NCI-H1105 (cell line): ENCODE data around the gene METRNL.
A peak's percentile ranks its signal among the peaks of the same experiment; 100 is the strongest.
"Not testable (repeated sequence)": the region's sequence is repeated elsewhere in the genome, so short reads cannot be mapped to it uniquely, and the experiment has no call there.

Source experiments
- DNase-seq: peaks from one replicate; lab custom pipeline; 2025; lab: John Stamatoyannopoulos, UW

Gene METRNL

DNA sequence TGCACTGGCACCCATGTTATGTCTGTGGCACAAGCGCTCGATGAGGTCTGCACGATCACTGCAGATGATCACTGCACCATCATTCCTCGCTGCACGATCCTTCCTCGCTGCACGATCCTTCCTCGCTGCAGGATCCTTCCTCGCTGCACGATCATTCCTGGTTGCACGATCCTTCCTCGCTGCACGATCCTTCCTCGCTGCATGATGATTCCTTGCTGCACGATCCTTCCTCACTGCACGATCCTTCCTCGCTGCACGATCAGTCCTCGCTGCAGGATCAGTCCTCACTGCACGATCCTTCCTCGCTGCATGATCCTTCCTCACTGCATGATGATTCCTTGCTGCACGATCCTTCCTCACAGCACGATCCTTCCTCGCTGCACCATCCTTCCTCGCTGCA lies 29.3 kb downstream of the METRNL start:
- no peak for DNase-seq

DNA sequence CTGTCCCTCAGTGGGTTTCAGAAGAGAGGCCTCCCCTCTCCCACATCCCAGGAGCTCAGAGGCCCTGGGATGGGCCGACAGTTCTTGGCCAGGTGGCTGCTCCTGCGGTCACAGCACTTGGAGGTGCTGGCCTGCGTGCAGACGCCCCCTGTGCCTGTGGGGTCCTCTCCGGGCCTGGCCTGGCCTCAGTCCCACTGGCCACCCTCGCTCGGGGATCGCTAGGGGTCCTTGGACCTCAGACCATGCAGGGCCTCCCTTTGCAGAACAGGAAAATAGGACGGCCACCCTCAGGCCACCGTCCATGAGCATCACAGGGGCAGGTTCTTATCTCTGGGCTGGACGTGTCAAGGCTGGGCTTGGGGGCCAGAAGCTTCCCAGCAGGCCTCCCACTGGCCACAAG lies 30.0 kb downstream of the METRNL start:
- no peak for DNase-seq

DNA sequence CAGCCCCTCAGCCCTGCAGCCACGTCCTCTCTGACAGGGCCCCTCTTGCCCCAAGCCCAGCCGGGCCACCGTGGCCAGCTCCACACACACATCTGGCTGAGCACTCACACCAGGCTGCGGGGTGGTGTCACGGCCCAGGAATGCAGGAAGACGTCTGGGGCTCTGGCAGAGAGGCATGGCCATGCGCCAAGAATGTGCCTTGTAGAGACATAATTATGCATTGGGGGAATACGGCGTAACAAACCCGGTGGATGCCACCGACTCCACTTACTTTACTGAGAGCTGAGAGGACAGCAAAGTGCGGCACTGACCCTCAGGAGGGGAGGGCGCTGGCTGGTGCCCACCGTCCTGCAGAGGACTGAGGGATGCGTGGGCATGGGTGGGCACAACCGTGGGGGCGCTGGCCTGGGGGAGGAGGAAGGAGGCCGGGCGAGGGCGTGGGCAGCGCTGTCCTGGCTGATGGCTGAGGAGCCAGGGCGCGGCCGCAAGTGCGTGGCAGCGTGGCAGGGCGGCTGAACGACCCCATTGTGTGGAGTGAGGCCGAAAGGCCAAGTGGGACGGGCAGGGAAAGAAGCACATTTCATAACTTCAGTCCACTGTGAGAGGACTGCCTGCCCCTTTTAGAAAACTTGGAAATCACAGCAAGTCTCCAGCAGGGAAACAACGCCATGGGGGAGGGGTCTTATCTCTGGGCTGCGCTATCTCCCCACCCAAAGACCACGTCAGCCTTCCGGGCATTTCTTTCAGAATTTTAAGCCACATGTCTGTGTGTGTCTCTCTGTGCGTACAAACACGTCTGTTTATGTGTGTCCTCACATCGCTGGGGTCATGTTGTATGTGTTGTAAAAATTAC lies 30.6 kb downstream of the METRNL start:
- DNase-seq: peak; percentile 45

DNA sequence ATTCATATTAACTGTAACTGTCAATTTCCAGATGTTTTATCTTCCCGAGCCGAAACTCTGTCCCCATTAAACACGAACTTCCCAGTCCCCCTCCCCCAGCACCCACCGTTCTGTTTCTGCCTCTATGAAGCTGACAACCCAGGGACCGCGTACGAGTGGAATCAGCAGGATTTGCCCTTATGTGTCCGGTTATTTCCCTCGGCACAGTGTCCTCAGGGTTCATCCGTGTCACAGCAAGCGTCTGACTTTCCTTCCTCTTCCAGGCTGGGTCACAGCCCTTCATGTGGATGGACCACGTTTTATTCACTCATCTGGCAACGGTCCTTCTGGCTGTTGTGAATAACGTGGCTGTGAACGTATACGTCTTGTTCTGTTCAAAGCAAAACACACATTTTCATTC lies 31.3 kb downstream of the METRNL start:
- no peak for DNase-seq

DNA sequence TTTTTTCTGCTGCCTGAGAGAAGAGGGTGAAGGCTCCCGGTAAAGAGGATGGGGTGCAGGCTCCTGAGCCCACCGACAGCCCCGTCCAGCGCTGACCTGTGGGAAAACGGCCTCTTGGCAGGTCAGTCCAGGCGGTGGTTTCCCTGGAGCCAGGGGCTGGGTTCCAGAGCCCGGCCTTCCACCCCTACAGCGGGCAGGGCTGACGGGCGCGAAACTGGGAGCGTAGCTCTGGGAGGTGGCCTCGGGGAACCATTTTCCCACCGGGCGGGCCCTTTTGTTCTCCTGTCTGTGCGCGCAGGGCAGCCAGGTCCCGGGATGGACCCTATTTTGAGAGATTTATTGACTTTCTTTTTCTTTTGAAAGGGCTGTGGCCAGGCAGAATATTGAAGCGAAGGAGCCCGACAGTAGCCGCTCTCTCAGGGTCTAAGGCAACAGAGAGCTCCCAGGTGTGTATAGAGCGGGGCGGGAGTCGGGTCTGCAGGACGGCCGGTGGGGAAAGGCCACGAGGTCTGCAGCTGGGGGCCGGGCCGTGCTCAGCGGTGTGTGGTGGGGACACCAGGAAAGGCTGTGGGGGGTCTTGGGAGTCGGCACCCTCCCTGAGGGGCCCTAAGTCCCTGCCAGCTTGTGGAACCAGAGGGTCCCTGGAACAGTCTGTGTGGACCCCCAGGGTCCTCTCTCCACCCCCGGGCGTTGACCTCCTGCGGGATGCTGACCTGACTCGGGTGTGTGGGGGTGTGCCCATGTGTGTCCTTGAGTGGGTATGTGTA lies 32.3 kb downstream of the METRNL start:
- DNase-seq: no peak

DNA sequence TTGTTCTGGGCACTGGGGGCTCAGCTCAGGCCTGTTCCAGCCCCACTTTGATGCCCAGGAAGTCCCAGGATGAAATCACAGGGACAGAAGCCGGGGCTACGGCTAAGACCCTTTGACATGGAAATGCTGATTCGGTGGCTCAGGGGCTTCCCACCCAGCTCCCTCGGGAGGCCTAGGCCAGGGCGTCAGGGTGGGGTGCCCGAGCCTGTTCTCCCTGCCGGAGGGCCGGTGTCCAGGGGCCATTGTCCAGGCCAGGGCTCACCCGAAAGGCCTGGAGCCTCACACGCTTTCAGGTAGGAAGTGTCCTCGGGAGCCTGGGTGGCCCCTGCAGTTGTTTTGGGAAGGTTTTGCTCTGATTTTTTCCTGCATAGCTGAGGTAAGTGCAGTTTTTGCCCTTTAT lies 34.0 kb downstream of the METRNL start:
- no peak for DNase-seq

DNA sequence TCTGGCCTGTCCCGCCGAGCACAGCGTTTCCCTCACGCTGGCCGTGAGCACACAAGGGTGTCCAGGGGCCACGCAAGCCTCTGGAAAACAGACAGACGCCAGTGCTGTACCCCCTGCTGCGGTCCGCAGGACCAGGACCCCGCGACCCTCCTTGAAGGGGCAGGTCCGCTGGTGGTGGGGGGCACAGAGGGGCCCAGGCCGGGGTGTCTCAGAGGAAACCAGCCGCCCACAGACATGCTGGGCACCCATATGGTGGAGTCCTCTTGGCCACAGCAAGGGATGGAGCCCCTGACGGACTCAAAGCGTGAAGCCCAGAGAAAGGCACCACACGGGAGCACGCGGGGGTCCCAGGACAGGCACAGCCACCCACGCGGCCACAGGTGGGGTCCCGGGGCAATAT lies 34.4 kb downstream of the METRNL start:
- no peak for DNase-seq

DNA sequence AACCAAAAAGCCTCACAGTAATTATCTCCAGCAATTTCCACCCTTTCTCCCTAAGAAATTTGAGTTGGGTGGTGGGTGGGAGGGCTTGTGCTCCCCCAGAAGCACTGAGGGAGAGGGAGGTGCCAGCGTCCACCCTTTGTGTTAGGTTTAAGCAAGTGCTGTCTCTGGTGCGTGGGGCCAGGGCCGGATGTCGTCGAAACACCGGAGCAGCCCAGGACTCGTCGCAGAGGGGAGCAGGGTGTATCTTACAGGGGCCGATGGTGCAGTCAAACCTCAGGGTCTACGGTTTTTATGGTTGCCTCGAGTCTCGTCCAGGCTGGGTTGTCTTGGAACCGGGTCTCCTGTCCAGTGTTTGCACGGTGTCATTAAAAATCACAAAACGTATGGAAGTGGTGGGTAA lies 35.3 kb downstream of the METRNL start:
- DNase-seq: no peak

DNA sequence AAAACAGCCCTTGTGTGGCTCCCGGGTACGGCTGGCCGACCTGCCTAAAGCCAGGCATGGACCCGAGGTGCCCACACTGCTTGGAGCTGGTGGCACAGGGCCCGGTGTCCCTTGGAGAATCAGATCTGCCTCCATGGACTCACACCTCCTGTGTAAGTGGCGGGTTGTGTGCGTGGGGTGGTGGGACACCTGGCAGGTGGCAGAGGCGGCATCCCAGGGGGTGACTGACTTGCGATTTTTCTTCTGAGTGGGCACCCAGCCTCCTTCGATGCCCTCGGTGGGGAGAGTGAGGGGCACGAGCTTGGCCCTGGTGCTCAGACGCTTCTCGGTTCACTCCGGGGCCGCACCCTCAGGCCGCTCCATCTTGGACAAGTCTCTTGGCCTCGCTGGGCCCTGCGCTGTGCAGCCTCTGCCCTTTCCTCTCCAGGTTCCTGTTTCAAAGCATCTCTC lies 35.8 kb downstream of the METRNL start:
- DNase-seq: no peak

DNA sequence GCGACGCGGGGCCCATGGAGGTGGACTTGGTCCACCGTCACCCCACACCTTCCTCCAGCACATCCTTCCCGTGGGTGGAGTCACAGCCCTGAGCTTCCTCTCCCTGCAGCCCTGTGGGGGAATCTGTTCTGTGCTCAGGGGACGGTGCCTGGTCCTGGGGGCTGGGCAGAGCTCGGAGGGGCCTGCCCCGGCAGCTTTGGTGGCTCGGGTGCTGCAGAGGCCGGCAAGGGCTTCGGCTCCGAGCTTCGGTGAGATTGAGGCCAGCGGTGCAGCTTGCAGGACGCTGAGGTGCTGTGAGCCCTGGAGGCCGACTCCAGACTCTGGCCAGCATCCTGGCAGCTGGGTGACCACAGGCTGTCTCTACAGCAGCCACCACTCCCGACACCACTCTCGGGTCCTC lies 36.4 kb downstream of the METRNL start:
- DNase-seq: no peak

DNA sequence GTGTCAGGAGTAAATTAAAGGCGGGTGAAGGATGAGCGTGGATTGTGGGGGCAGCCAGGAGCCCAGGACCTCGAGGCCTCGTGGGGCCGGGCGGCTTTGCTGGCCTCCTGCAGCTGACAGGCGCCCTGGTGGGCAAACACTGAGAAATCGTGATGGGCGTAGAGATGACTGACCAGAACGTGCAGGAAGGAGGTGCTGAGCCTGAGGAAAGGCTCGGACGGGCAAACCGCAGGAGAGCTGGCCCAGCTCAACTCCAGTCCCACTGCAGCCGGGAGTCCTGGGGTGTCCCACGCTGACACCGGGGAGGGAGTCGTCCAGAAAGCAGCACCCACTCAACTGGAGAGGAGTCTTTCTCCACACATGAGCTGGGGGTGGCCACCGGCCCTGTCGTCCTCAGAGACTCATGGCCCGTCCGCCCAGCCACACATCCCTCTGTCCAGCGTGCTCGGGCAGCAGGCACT lies 36.9 kb downstream of the METRNL start:
- no peak for DNase-seq

DNA sequence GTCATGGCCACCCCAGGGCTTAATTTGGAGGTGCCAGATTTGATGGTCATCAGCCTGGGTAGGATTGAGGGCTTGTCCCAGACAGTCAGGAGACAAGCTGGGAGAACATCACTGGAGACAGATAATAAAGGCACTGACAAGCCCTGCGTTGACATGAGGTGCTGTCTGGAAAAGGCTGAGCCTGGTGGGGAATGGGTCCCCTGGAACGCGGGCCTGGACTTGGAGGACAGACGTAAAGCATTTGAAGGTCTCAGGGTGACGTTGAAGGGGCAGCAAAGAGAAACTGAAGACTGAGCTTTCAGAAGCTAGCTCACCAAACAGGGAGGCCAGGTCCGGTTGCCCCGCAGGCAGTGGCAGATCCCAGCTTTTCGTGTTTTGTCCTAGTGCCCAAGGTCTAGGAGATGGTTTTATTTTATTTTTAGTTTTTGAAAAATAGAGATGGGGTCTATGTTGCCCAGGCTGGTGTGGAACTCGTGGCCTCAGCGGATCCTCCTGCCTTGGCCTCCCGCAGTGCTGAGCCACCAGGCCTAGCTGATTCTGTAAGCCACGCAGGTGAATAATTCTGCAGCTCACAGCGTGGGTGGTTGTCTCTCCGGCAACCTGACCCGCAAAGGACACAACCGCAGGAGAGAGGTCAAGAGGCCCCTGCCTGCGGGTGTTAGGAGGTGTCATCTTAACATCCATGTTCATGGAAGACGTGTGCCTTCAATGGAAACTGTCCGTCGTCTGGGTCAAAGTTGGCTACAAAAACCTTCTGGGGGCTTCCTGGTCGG lies 37.6 kb downstream of the METRNL start:
- no peak for DNase-seq

DNA sequence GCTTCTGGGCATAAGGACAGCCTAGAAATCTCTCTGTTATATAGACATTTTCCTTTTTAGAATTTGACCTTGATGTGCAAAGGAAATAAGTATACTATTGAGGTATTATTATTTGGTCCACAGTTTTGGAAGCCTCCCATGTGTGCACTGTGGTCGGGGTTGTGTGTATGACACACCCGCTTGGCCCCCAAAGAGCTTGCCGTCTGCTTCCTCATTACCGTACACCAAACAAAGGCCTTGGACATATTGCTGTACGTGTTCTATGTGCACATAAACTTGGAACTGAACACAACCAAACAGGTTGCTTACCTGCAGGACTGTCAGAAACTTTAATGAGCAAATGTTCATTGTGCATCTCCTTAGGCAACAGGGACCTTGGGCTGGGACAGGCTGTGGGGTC lies 38.2 kb downstream of the METRNL start:
- no peak for DNase-seq

DNA sequence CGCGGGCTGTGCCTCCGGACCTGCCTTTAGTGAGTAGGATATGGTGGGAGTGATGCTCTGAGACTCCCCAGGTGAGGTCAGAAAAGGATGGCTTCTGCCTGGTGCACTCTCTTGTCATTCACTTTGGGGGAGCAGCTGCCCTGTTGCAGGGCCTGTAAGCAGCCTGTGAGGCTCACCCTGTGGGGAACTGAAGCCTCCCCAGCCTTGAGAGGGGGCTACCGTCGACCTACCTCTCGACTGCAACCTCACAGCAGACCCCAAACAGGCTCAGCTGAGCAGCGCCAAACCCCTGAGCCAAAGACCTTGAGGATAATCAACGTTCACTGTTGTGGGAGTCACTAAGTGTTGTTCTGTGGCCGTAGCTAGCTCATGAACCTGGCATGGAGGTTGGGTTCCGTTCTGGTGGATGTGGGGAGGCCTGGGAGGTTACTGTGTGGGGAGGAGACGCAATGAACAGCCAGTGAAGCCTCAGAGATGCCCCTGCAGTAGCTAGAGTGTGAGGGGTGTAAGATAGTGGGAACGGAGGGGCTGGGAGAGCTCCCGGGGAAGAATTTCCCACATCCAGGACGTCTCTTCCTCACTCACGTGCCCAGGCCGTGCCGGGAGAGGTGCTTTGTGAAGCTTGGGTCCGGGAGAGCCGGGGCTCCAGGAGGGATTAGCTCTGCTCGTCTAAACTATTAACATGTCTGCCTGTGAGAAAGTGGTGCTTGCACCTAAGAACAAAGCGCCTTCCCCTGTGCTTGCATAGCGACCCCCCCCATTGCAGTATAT lies 38.8 kb downstream of the METRNL start:
- DNase-seq: no peak

DNA sequence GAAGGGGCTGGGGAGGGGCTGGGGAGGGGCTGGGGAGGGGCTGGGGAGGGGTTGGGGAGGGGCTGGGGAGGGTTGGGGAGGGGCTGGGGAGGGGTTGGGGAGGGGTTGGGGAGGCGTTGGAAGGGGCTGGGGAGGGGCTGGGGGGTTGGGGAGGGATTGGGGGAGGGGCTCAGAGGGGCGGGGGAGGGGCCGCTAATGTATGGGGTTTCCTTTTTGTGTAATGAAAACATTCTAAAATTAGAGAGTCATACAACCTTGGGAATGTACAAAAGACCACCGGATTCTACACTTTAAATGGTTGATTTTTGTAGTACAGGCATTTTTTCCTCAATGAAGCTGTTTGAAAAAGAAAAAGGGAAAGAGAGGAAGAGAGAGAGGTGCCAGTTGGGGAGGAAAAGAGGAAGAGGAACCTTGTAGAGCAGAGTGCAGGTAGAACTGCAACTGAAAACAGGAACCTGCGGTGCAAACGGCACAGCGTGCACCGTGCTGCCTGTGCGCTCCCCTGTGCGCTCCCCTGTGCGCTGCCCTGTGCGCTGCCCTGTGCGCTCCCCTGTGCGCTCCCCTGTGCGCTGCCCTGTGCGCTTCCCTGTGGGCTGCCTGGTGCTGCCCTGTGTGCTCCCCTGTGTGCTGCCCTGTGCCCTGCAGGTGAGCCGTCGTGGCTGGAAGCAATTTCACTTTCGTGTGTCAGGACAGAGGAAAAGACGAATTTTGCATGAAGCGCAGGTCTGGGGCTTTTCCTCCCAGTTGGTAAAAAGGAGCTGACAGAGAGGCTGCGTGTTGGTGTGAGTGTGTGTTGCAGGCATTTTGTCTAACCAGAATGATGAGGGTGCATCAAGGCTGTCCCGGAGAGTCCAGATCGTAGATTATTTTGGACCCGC lies 40.8 kb downstream of the METRNL start:
- no peak for DNase-seq

DNA sequence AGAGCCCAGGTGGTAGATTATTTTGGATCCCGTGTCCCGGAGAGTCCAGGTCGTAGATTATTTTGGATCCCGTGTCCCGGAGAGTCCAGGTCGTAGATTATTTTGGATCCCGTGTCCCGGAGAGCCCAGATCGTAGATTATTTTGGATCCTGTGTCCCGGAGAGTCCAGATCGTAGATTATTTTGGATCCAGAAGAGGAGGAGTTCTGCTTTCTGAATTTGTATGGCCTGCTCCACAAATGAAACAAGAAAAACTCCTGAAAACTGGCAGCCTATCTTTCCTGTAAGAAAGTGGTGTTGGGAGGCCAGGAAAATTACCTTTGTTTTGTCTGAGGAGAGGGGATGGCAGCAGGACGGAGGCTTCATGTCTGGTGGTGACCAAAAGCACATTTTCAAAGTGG lies 42.1 kb downstream of the METRNL start:
- not testable (repeated sequence) for DNase-seq

DNA sequence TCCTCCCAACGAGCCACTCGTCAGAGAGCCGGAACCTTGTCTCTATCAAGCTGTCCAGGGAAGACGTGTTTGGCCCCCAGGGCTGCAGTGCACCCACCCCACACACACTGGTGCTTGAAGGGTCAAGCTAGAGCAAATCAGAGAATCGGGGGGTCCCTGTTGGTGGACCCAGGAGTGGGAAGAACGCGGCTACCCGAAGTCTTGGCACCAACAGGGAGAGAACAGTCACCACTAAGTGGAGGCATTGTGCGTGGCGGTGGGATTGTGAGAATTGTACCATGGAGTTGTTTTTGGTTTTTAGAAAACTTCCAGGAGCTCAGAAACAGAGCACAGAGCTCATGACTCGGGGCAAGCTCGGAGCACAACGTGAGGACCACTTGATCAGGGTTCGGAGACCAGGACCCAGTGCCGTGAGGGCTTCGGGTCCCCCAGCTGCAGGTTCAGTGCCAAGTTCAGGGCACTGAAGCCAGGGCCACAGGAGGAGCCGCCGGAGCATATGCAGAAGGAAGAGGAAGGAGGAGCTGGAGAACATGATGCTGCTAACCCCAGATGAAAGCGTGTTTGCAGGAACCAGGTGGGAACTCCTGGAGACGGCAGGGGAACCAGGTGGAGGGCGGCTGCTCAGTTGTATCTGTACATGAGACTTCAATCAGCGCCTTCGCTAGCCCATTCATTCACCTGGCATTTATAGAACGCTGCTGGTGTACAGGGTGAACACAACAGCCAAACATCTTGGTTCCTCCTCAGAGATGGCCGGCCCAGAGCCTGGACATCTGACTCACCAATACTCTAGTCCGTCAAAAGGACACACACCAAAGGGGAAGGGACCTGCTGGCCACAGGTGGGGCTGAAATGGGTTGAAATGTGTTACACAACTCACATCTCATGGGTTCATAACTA lies 42.8 kb downstream of the METRNL start:
- DNase-seq: no peak

DNA sequence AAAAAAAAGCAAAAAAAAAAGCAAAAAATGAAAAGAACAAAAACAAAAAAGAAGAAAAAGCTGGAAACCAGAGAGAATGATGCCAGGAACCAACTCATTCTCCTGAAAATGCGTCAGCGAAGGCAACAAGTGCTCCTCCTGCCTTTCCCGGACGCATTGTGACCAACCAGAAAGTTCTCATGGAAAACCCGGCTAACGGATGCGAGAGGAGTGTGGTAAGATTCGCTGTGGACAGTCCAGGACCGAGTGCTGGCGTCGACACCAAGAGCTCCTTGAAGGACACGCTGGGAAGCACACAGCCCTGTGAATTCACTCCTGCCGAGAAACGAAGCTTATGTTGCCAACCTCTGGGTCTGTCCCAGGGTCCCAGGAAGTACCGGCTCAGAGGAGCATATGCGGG lies 43.4 kb downstream of the METRNL start:
- no peak for DNase-seq

DNA sequence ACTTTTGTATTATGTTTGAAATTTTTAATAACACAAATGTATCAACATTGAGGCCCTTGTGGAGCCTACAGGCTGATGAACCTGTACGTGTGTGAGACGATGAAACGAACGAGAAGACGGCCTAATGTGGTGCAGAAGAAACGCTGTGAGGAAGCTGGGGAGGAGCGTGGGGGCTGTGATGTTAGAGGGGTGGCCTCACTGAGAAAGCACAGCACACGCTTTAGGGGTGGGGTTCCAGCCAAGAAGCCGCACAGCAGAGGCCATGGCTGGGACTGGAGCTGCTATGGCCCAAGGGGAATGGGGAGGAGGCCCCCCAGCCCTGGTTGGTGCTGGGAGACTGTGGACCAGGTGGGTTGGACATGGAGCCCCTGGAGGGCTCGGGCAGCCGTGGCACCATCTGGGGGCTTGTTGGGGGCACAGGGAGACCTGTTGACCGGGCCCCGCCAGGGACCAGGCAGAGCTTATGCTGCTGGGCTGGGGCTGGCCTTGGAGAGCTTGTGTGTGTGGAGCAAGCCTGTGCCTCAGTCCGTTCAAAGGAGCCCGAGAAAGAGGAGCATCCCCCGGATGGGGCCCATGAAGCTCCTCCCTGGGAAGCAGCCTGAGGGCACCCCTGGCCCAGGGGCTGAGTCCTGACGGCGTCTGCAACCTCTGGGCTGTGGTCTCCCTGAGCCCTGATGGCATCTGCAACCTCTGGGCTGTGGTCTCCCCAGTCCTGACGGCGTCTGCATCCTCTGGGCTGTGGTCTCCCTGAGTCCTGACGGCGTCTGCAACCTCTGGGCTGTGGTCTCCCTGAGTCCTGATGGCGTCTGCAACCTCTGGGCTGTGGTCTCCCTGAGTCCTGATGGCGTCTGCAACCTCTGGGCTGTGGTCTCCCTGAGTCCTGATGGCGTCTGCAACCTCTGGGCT lies 44.7 kb downstream of the METRNL start:
- no peak for DNase-seq
